Measurements from ENCODE around the gene RUNX1.

DNA sequence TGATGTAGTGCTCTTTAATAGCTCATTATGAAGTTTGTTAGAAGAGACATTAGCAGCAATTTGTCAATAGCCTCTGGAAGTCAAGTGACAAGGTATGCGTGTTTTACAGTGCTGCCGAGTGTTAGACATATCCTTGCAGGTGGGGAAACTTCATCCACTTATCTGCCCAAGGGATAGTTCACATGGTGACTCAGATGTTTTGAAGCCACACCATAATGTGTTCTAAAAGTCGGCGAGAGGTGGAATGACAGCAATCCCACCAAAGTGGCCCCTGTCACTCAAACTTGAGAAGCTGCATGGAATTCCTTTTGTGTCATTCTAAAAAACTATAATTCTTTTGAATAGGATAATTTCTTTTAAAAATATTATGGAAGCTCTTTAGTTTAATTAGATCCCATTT, 98.1 kb downstream of the RUNX1 start:
- TF ChIP-seq, protein P1, sequence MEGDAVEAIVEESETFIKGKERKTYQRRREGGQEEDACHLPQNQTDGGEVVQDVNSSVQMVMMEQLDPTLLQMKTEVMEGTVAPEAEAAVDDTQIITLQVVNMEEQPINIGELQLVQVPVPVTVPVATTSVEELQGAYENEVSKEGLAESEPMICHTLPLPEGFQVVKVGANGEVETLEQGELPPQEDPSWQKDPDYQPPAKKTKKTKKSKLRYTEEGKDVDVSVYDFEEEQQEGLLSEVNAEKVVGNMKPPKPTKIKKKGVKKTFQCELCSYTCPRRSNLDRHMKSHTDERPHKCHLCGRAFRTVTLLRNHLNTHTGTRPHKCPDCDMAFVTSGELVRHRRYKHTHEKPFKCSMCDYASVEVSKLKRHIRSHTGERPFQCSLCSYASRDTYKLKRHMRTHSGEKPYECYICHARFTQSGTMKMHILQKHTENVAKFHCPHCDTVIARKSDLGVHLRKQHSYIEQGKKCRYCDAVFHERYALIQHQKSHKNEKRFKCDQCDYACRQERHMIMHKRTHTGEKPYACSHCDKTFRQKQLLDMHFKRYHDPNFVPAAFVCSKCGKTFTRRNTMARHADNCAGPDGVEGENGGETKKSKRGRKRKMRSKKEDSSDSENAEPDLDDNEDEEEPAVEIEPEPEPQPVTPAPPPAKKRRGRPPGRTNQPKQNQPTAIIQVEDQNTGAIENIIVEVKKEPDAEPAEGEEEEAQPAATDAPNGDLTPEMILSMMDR (IDR thresholded peaks at IDR 0.05; ENCODE audit: low read depth, low read length), result no peak
- no peak for TF ChIP-seq EZH2phosphoT487 (IDR thresholded peaks at IDR 0.05; ENCODE audit: low read depth)
